GM12874 (cell line): ENCODE data around the gene TSPEAR.

Source experiments
- CTCF ChIP-seq: IDR thresholded peaks from 2 replicates; pipeline ENCODE4 v1.5.1; 2011; ENCODE audit warnings: low read depth, mild to moderate bottlenecking, control low read depth, low read length, moderate library complexity; ENCODE audit not compliant: insufficient read depth

Gene TSPEAR

GRCh38 chr21:44738621-44739020, 27.2 kb upstream of the TSPEAR start:
- TF ChIP-seq CTCF: no peak

GRCh38 chr21:44737706-44738354, 26.5 kb upstream of the TSPEAR start:
- no peak for TF ChIP-seq CTCF

GRCh38 chr21:44736291-44737004, 25.1 kb upstream of the TSPEAR start:
- no peak for TF ChIP-seq CTCF

GRCh38 chr21:44735821-44736220, 24.4 kb upstream of the TSPEAR start:
- no peak for TF ChIP-seq CTCF

GRCh38 chr21:44734841-44735240, 23.5 kb upstream of the TSPEAR start:
- no peak for TF ChIP-seq CTCF

GRCh38 chr21:44734026-44734745, 22.8 kb upstream of the TSPEAR start:
- no peak for TF ChIP-seq CTCF

GRCh38 chr21:44732956-44733355, 21.6 kb upstream of the TSPEAR start:
- no peak for TF ChIP-seq CTCF
